GM12865 (cell line): ENCODE measurements around the gene ASXL2.
"Not testable (repeated sequence)": the region's sequence is repeated elsewhere in the genome, so short reads cannot be mapped to it uniquely, and the experiment has no call there.

Experiments
- DNase-seq: peaks from one replicate; pipeline ENCODE4 v3.0.0; 2010; ENCODE audit warnings: low read depth
- H3K4me3 ChIP-seq: 2 replicates; pipeline ENCODE4 v1.5.1; 2011; ENCODE audit warnings: mild to moderate bottlenecking, low read depth, low read length, control low read depth
- TF ChIP-seq, protein P1 (sequence below): IDR thresholded peaks from 2 replicates; pipeline ENCODE4 v1.5.1; 2011; ENCODE audit warnings: low read length, control low read depth, low read depth, inconsistent platforms; ENCODE audit not compliant: insufficient read depth; ENCODE audit errors: missing control alignments

Gene ASXL2

GRCh38 chr2:25854613-25855012, 23.7 kb downstream of the ASXL2 start:
- H3K4me3 ChIP-seq, result no peak overlapping the region
- DNase-seq, result no peak
- TF ChIP-seq, protein P1, sequence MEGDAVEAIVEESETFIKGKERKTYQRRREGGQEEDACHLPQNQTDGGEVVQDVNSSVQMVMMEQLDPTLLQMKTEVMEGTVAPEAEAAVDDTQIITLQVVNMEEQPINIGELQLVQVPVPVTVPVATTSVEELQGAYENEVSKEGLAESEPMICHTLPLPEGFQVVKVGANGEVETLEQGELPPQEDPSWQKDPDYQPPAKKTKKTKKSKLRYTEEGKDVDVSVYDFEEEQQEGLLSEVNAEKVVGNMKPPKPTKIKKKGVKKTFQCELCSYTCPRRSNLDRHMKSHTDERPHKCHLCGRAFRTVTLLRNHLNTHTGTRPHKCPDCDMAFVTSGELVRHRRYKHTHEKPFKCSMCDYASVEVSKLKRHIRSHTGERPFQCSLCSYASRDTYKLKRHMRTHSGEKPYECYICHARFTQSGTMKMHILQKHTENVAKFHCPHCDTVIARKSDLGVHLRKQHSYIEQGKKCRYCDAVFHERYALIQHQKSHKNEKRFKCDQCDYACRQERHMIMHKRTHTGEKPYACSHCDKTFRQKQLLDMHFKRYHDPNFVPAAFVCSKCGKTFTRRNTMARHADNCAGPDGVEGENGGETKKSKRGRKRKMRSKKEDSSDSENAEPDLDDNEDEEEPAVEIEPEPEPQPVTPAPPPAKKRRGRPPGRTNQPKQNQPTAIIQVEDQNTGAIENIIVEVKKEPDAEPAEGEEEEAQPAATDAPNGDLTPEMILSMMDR, result no peak

DNA sequence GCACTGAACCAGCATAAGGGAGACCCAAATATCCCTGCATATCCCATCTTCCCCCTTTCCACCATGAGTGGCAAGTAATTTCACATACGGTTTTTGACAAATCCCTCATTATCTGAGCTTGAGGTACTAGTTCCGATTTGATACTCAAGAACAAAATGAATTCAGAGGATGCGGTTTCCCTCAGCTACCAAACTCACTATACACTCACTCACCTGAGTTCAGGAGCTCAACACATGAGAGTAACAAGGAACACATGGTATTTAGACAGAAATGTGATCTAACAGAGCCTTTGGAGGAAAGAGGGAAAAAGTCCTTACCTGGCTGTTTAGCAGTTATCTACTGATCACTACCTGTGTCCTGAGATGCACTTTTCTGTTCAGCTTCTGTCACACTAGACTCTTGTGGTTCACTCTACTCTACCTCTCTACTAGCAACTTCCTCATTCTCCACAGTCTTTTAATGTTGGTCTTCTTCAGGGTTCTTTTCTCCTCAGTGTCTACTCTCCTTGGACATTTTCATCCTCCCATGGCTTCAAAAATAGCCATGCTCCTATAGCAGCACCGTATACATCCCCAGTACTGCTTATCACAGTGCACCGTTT, 25.1 kb downstream of the ASXL2 start:
- peak; percentile 13 for DNase-seq
- no peak overlapping the region for H3K4me3 ChIP-seq
- TF ChIP-seq, protein P1, result no peak

DNA sequence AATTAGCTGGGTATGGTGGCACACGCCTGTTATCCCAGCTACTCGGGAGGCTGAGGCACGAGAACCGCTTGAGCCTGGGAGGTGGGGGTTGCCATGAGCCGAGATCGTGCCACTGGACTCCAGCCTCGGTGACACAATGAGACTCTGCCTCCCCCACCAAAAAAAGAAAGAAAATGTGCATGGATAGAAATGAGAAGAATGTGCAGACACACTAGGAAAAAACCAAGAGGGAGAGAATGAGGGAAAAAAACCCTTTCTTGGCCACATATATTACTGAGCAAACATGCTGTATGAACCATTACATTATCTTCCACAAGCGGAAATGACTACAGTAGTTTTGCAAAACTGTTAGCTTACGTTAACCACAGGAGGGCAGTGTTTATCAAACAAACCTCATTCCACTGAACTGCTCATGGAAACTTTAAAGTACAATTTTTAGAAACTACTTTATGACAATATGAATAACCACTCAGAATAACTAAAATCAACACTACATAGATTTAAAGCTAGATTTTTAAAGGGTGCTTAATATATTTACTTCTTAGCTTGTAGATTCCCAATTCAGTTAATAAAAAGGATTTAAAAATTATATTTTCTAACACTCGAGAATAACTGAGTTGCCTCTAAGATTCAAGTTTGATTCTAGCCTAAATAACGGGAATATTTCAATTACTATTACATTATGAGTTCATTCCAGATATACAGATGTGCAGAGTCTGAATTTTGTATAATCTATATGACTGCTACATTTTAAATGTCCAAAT, 26.4 kb downstream of the ASXL2 start:
- H3K4me3 ChIP-seq, result 0 out of 2 replicates have a peak overlapping the region, but pooled peaks have one; percentile 1
- TF ChIP-seq, protein P1, result peak; percentile 54
- DNase-seq, result peak; percentile 79

DNA sequence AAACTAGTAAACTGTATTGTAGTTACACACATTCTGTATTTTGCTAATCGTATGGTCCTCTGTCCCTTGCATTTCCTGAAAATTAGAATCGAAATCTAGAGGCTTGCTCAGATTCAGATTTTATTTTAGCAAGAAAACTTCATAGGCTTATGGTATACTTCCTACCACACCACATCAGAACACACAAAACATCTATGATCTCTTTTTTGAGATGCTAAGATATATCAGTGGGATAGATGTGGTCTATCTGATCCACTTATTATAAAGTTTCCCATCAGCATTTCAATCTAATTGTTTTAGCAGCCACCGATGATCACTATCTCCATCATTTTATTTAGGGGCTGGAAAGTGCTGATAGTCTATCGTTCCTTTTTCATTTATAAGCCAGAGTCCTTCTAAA, 27.9 kb downstream of the ASXL2 start:
- DNase-seq, H3K4me3 ChIP-seq: not testable (repeated sequence)

DNA sequence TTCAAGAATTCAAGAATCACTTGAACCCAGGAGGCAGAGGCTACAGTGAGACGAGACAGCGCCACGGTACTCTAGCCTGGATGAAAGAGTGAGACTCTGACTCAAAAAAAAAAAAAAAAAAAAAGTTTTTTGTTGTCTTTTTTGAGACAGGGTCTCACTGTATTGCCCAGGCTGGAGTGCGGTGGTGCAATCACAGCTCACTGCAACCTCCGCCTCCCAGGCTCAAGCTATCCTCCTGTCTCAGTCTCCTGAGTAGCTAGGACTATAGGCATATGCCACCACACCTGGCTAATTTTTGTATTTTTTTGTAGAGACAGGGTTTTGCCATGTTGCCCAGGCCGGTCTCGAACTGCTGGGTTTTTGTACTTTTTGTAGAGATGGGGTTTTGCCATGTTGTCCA, 28.9 kb downstream of the ASXL2 start:
- DNase-seq, result not testable (repeated sequence)

DNA sequence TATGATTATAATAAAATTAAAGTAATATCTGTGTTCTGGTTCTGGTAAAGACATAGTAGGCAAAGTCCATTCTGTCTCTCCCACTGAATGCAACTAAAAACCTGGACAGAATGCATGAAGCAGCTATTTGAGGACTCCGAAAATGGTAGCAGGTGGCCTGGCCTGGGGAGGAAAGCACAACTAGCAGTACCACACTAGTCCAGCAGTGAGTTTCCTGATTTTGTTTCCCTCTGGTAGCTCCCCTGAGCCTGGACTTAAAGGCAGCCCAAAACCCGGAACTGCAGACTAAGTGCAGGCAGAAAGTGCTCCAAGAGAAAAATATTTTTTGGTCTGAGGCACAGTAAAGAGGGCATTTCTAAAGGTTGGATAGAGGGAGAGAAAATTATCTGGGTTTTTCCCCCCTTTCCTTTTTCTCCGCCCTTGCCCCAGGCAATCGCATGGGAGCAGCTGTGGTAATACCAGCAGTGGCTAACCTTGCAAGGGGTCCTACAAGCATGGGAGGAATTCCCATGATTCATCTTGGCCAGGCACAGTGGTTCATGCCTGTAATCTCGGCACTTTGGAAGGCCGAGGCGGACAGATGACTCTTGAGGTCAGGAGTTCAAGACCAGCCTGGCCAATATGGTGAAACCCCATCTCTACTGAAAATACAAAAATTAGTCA, 32.3 kb downstream of the ASXL2 start:
- peak; percentile 9 for DNase-seq
- TF ChIP-seq, protein P1, result no peak

More for the DNA sequence above, 28.9 kb downstream of the ASXL2 start:
- H3K4me3 ChIP-seq, result not testable (repeated sequence)

DNA sequence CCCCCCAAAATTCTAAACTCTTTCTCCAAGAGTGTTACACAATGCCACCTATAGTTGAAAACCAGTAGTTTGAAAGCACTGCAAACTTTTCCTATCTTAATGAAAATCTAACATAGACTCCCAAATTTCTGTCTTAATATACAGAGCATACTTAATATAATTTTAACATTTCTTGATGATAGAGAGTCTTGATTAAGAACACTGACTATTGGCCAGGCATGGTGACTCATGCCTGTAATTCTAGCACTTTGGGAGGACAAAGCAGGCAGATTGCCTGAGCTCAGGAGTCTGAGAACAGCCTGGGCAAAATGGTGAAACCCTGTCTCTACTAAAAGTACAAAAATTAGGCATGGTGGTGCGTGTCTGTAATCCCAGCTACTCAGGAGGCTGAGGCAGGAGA, 34.2 kb downstream of the ASXL2 start:
- DNase-seq, result no peak
- TF ChIP-seq, protein P1, result no peak
- H3K4me3 ChIP-seq, result no peak overlapping the region

More for the DNA sequence above, 32.3 kb downstream of the ASXL2 start:
- H3K4me3 ChIP-seq, result no peak overlapping the region
